Neutrophil (primary cell): ENCODE results near the gene SMARCE1.

Experiments used
- H3K27ac ChIP-seq: fragments of 200-600 bp; sonication (generic); 2 replicates; pipeline ENCODE4 v1.5.1; 2016; ENCODE audit warnings: mild to moderate bottlenecking, moderate library complexity
- H3K27me3 ChIP-seq: fragments of 200-600 bp; sonication (generic); 2 replicates; pipeline ENCODE4 v1.6.0; 2016; ENCODE audit warnings: mild to moderate bottlenecking
- H3K36me3 ChIP-seq: fragments of 200-600 bp; sonication (generic); 2 replicates; pipeline ENCODE4 v1.5.1; 2017
- H3K4me1 ChIP-seq, 2 experiments: fragments of 200-600 bp in 1 of 2; sonication (generic) in 1 of 2; 1 replicate in 1 of 2; 2 replicates in 1 of 2; pipeline versions ENCODE4 v1.5.1 to v1.6.1; 2013 to 2016; ENCODE audit warnings: low read depth in 1 of 2, low read length in 1 of 2, mild to moderate bottlenecking in 1 of 2, moderate library complexity in 1 of 2; ENCODE audit not compliant: control insufficient read depth in 1 of 2, insufficient read depth in 1 of 2
- H3K4me3 ChIP-seq, 2 experiments: fragments of 200-600 bp in 1 of 2; sonication (generic) in 1 of 2; 1 replicate in 1 of 2; 2 replicates in 1 of 2; pipeline ENCODE4 v1.5.1; 2013 to 2016; ENCODE audit warnings: low read depth in 1 of 2, low read length in 1 of 2, mild to moderate bottlenecking in 1 of 2, moderate library complexity in 1 of 2
- H3K9me3 ChIP-seq: fragments of 200-600 bp; sonication (generic); 2 replicates; pipeline ENCODE4 v1.5.1; 2016
- CTCF ChIP-seq: fragments of 200-600 bp; sonication (generic); IDR thresholded peaks from 2 replicates; pipeline ENCODE4 v1.5.1; 2016; ENCODE audit warnings: antibody characterized with exemption

SMARCE1 gene

DNA sequence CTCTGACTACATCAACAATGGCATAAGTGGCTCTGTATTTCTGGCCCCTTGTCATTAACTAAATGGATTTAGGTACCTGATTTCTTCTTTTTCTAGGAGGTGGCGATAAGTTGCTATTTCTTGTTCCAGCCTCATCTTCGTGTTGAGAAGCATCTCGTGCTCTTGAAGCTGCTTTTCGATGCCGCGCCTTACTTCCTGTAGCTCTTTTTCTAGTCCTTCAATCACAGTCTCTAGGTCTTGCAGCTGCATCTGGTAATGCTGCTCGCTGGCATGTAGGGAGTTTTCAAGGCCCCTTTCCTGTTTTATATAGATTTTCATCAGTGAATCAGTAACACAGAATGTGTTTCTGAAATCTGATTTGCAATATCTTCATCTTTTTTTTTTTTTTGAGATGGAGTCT, 12.3 kb upstream of the SMARCE1 start:
- Histone ChIP-seq H3K9me3 (no peaks in the 10 kb centered on the region), H3K27ac (no peak overlapping the region), H3K36me3 (no peaks in the 10 kb centered on the region), H3K4me3 (no peak overlapping the region), H3K27me3 (peaks cover 98% of the 10 kb centered on the region), H3K4me1 (no peaks in the 10 kb centered on the region)
- TF ChIP-seq CTCF, result no peak

DNA sequence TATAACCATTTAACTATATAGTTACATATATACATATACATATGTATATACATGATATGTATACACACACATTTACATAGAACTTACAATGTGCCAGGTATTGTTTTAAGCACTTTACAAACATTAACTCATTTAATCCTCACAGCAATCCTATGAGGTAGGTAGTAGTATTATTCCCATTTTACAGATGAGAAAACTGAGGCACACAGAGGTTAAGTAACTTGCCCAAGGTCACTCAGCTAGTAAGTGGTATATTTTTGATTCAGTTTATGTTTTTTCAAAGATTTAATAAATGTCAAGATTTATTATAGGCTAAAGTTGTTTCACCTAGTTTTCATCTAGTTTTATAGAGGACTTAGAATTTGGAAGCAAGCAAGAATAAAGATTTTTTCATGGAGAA, 10.8 kb upstream of the SMARCE1 start:
- TF ChIP-seq CTCF, result no peak
- H3K4me1 ChIP-seq, result no peaks in the 10 kb centered on the region
- no peak overlapping the region for H3K4me3 ChIP-seq
- no peaks in the 10 kb centered on the region for H3K36me3 ChIP-seq
- peaks cover 92% of the 10 kb centered on the region for H3K27me3 ChIP-seq
- H3K27ac ChIP-seq, result no peak overlapping the region
- no peaks in the 10 kb centered on the region for H3K9me3 ChIP-seq

- no peak for TF ChIP-seq CTCF
- Histone ChIP-seq H3K27me3 (peaks cover 38% of the 10 kb centered on the region), H3K4me3 (no peak overlapping the region), H3K9me3 (no peaks in the 10 kb centered on the region), H3K36me3 (no peaks in the 10 kb centered on the region), H3K27ac (no peak overlapping the region), H3K4me1 (peaks cover 12 to 13% of the 10 kb centered on the region in 2 experiments)
Observed at GRCh38 chr17:40651939-40652338, 4.3 kb upstream of the SMARCE1 start.

DNA sequence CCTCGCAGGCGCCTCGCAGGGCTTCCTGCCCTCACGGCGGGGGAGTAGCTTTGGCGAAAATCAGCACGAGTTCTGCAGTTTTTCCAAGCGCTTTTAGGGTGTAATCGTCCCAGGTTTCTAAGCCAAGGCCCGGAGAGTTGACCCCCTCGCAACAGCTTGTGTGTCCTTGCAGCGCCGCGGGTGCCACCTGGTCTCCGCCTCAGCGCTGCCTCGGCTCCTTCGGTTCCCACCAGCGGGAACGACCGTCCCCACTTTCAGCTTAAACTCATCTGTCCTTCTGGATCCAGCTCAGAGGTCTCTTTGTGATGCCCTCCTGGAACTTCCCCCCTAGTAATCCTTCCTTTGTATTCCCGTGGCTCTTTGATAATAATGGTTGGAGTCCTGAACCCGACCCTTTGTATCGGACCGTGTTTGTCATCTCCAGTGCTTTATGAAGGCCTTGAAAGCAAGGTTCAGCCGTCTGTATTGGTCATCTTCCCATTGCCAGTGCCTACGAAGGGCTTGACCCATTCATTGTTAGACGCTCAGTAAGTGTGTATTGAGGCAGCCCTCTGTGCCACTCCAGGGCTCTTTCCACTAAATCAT, 858 bp upstream of the SMARCE1 start:
- no peaks in the 10 kb centered on the region for H3K9me3 ChIP-seq
- H3K27ac ChIP-seq, result peak overlapping the region; percentile 87
- H3K36me3 ChIP-seq, result peaks cover 14% of the 10 kb centered on the region
- H3K4me1 ChIP-seq, result peaks cover 15 to 18% of the 10 kb centered on the region in 2 experiments
- H3K27me3 ChIP-seq, result peaks cover 10% of the 10 kb centered on the region
- TF ChIP-seq CTCF, result no peak
- H3K4me3 ChIP-seq, result peak overlapping the region; percentile 79 to 87

- Histone ChIP-seq H3K36me3 (peaks cover 25% of the 10 kb centered on the region), H3K27ac (peak overlapping the region; percentile 87), H3K27me3 (no peaks in the 10 kb centered on the region), H3K9me3 (no peaks in the 10 kb centered on the region), H3K4me3 (peak overlapping the region; percentile 79 to 87), H3K4me1 (peaks cover 15 to 18% of the 10 kb centered on the region in 2 experiments)
- no peak for TF ChIP-seq CTCF
Observed at GRCh38 chr17:40646791-40647623, 611 bp downstream of the SMARCE1 start.
